GM21576 (cell line): ENCODE results near the gene UNKL.

Experiments
- ATAC-seq: cut with Tn5 transposase; IDR thresholded peaks from one replicate; pipeline ENCODE4 v1.9.1; 2021; ENCODE audit warnings: mild to moderate bottlenecking, moderate library complexity; ENCODE audit not compliant: unreplicated experiment

The UNKL gene, protein sequence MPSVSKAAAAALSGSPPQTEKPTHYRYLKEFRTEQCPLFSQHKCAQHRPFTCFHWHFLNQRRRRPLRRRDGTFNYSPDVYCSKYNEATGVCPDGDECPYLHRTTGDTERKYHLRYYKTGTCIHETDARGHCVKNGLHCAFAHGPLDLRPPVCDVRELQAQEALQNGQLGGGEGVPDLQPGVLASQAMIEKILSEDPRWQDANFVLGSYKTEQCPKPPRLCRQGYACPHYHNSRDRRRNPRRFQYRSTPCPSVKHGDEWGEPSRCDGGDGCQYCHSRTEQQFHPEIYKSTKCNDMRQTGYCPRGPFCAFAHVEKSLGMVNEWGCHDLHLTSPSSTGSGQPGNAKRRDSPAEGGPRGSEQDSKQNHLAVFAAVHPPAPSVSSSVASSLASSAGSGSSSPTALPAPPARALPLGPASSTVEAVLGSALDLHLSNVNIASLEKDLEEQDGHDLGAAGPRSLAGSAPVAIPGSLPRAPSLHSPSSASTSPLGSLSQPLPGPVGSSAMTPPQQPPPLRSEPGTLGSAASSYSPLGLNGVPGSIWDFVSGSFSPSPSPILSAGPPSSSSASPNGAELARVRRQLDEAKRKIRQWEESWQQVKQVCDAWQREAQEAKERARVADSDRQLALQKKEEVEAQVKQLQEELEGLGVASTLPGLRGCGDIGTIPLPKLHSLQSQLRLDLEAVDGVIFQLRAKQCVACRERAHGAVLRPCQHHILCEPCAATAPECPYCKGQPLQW

DNA sequence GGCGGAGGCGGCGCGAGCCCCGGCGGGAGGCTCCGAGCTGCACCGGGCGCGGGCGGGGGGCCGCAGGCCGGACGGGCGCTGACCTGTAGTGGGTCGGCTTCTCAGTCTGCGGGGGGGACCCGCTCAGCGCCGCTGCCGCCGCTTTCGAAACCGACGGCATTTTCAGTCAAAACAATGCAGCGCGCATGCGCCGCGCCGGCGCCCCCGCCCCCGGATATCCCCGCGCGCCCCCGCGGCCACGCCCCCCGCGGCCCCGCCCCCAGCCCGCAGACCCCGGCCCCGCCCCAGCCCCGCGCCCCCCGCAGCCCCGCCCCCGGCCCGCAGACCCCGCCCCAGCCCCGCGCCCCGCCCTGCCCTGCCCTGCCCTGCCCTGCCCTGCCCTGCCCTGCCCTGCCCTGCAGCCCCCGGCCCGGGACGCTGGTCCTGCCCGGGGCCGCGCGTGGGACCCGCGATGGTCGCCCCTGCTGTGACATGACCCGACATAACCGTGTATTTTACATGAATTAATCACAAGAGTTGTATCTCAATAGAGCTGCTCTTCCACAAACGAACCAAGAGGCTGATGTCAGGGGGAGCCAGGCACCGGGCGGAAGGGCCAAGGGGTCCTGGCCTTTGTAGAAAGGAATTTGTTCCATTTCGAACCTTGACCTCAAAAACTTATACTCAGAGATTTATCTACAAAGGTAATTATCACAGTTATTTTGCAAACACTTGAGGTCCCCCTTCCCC, at the start of gene UNKL:
Gene UNKL (minus strand): TSS at position 173 of the 729 bp plus-strand sequence. CDS start 13 bp downstream, at position 160.
- ATAC-seq, result peak; percentile 54

DNA sequence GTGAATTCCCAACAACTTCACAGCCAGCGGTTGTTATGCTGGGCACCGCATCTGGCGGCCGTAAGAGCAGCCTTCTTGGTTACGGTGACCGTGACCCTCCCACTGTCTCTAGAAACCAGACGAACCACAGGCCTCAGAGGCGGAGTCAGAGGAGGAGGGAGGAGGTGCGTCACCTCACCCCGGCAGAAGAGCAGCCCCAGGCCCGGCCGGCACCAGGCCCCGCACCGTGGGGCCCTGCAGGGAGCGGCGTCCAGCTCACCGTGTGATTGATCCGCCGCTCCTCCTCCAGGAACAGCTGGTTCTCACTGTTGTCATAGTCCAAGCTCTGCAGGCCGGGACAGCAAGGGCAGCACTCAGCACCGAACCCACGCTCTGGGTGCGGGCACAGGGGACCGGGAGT, 46.6 kb upstream of the UNKL start:
- ATAC-seq, result no peak

DNA sequence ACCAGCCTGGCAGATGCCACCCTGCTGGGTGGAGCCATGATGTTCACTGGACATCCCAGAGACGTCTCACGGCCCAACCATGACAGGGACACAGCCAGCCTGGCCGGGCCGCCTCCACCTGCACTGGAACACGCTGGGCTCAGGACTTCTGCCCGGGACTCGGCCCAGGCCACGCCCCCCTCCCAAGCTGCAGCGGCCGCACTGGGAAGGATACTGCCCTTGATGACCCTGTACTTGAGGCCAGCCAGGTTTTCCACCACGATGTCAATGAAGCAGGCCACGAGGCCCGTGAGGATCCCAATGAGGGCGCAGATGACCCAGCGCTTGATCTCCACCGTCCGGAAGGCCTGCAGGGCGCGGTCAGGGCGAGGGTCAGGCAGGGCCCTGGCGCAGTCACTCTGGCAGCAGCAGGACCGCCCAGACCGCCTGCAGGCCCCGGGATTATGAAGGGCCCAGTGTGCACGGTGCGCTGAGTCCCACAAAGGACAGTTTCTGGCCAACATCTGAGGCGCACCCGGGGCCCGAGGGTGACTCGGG, 46.2 kb upstream of the UNKL start:
- no peak for ATAC-seq

DNA sequence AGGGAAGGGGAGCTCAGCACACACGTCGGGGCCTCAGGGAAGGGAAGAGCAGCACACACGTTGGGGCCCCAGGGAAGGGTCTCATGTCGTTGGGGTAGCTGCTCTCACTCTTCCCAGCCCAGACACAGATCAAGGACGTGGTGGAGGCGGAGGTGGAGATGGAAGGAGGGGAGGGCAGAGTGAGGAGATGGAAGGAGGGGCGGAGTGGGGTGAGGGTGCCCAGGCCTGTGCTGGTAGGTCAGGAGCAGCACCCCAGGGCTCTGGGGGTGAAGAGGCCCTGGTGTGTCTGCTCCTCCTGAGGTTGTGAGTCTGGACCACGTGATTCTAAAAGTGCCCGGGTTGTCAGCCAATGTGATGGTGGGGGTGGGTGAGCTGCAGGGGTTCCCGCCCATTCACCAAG, 45.5 kb upstream of the UNKL start:
- no peak for ATAC-seq

DNA sequence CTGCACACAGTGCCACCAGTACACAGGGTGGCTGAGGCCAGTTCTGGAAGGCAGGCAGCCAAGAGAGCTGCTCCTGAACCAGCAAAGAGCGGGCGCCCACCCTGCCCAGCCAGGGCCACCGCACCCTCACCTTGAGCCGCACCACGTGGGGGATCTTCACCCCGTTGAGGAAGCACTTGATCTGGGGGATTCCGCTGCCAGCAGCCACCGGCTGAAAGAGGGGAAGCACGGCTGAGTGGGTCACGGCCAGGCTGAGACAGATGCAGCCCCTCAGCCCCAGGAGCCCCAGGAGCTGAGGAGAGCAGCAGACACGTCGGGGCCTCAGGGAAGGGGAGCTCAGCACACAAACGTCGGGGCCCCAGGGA, 44.5 kb upstream of the UNKL start:
- ATAC-seq, result no peak

DNA sequence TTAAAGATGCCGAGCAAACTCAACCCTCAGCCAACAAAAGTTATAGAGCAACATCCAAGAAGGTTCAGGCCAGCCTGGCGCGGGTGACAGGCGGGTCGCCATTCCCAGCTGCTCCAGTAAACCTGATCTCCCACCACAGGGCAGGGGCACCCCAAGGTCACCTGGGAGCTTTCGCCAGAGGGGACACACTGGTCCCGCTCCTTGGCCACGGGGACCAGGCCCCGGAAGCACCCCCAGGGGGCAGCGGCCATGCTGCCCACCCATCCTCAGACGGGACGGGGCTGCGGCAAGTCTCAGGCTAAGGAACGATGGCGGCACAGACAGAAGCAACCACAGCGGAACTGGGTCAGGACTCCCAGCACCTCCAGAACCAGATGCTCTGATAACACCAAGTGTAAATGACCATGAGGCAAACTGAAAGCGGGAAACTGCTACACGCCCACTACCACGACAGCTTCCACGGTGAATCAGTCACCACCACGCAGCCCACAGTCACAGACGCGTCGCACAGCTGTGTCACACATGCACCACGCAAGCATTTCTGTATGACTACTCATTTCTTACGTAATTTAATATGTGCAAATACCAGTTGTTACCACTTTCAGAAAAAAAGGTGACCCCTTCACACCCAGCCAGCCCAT, 44.0 kb upstream of the UNKL start:
- ATAC-seq, result no peak

DNA sequence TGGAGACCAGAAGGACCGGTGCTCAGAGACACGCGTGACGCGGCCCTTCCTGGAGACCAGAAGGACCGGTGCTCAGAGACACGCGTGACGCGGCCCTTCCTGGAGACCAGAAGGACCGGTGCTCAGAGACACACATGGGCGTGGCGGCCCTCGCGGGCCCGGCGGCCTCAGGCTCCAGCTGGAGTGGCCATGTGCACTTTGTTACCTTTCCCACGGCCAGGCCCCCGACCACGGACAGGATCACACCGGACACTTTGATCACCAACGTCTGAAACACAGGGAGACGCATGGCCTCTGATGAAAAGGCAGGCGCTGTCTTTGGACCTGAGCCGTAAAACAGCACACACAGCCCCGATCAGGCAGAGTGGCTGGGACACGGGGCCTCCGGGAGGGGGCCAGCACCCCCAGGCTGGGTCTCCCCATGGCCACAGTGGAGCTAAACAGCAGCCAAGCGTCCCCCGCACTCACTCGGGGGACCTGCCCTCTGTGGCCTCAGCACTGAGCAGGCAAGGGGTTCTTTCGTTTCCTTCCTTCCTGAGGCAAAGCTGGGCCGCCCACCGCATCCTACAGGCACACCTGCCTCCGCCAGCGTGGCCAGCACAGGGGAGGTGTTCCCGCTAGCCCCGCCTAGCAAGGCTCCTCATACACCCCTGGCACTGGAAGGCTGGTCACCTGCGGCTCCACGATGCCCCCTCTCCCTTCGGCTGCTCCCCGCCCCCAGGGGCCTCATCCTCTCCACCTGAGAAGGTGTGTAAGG, 43.2 kb upstream of the UNKL start:
- no peak for ATAC-seq

DNA sequence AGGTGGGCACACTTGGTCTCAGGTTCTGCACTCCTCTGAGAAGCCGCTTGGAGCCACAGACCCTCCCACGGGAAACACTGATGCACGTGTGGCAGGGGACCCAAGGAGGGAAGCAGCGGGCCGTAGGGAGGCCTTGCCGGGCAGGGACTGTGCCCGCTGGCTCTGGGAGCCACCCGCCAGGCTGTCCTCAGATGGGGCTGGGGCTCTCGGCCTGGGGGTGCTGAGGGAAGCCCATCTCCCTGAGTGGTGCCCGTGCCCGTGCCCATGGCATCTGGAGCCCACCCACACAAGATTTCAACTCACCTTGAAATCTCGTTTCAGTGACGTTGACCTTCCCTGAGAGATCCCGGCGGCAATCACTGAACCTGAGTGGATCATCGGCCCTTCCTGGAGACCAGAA, 42.4 kb upstream of the UNKL start:
- no peak for ATAC-seq

DNA sequence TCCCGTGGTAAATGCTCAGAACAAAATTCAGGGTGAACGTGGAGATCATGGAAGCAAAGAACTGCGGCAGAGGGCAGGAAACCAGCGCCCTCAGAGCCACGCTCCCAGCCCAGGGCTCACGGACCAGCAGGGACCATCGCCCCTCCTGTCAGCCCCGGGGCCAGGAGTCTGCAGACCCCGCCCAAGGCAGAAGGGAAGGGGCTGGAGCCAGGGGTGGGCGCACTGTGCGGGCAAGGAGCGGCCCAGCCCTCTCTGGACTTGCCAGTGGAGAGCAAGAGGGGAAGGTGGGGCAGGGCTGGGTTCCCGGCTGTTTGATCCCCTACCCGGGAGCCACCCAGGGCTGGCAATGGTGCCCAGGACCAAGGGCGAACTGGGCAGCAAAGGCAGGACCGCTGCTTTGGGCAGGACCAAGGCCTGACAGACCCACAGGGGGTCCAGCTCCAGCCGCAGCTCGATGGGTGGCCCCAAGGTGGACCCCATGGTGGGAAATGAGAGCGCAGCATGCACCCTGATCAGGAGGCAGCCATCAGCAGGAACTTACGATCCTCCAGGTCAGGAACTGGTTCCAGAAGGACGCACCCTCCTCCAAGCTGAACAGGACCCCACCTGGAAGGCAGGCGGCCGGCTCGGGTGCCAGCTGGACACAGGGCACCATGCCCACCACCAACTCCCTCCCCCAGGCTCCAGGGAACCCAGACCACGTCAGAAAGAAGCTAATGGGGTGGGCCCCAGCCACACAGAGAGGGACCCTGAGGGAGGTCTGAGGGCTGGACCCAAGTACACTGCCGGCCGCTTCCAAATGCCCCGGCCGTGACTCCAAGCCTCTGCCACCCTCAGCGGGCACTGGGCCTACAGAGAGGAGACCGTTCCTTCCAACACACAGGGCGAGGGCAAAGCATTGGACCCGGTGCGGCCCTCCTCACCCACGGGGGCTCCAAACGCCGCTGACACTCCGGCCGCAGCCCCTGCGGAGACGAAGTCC, 41.0 kb upstream of the UNKL start:
- no peak for ATAC-seq

DNA sequence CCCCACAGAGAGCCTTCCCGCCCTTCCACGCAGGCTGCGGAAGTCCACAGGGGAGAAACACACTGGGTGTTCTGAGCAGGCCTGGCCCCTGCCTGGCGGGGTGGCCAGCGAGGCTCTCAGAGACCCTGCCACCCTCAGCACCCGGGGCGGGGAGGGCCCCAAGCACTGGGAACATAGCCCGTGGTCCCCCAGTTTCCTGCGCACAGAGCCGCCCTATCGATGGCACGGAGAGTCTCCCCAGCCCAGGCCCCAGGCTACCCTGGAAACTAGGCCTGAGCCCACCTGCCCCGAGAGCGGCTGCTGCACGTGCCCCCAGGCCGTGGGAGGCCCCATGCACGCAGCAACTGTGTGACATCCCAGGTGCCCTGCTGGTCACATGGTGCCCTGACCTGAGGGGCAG, 40.1 kb upstream of the UNKL start:
- ATAC-seq, result no peak

DNA sequence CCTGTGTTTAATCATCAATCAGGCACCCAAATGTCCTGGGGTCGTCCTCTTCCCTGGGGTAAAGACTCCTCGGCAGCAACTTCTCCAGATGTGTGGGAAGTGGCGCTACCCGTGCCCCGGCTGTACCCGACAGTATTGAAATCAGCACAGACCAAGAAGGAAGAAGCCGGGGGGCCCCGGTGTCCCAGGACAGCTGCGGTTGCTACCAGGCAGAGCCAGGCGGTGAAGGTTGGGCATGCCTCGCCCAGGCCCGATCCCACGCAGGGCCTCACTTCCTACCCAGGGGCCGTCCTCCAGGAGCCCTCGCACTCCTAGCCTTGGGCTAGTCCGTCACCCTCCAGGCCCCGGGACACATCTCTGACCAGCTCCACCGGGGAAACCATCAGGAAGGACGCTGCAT, 38.8 kb upstream of the UNKL start:
- no peak for ATAC-seq

DNA sequence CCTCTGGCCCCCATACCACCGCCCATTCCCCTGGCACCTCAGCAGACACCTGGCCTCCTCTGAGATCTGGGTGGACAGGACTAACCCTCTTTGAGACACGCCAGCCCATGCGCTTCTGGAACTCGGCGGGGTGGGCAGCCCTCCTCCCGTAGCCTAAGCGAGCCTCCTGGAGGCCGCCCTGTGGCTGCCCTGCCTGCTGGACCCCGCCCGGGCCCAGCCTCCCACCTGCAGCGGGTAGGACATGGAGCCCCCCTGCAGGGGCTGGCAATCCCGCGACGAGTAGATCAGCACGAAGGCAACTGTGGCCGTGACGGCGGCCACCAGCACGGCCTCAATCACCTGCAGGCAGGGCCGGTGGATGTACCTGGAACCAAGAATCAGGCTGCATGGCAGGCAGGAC, 38.0 kb upstream of the UNKL start:
- no peak for ATAC-seq

DNA sequence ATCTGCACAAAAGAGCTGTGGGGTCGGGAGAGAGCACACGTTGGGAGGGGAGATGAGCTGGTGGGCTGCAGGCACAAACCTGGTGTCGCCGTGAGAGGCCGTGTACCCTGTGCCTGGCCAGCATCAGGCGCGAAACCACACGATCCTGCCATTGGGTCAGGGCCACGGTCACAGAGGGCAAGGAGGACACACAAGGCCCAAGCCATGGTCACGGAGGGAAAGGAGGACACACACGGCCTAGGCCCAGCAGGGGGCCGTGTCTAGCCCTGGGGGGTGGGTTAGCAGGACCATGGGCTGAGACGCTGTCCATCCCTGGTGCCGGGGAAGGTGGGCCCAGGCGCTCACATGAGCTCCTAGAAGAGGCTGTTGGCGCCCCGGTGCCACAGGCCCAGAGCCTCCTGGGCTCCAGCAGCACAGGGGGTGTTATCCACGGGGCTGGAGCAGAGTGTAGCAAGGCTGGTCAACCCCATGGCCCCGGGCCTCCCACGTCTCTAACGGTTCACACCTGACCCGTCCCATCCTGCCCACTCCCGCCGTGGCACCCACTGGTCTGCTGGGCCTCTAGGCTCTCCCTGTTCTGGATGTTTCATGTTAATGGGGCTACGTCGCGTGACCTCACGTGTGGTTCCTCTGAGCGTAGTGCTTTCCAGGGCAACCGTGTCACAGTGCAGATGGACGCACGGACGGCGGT, 37.3 kb upstream of the UNKL start:
- ATAC-seq, result no peak

DNA sequence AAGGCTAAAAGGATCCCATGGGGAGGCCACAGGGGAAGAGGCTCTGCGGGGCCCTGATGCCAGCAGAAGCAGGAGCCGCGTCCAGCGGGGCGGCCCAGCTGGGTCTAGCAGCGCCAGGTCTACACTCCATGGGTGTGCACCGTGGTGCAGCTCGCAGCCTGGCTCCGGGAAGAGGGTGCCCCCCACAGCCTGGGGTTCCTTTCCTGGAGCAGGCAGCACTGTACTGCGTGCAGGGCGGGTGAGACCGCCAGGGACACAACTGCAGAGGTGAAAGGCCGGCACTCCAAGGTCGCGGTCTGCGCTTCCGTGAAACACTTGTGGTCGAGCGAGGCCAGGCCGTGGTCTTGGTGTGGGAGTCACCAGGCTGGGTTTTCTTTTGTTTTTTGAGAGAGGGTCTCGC, 36.3 kb upstream of the UNKL start:
- ATAC-seq, result no peak

DNA sequence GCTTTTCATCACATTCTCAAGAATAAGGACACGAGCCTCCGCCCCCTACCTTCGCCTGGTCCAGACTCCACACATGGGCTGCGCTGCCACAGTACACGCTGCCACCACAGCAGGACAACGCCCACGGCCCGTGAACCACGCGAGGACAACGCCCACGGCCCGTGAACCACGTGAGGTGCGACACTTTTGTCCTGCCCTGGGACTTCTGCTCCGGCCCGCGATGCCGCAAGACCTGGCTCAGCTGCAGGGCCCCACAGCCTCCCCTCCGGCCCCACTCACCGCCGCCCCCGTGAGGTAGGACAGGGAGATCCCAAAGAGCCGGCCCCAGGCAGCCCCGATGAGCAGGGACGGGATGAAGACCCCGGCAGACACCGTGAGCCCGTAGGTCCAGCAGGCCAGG, 35.7 kb upstream of the UNKL start:
- no peak for ATAC-seq

DNA sequence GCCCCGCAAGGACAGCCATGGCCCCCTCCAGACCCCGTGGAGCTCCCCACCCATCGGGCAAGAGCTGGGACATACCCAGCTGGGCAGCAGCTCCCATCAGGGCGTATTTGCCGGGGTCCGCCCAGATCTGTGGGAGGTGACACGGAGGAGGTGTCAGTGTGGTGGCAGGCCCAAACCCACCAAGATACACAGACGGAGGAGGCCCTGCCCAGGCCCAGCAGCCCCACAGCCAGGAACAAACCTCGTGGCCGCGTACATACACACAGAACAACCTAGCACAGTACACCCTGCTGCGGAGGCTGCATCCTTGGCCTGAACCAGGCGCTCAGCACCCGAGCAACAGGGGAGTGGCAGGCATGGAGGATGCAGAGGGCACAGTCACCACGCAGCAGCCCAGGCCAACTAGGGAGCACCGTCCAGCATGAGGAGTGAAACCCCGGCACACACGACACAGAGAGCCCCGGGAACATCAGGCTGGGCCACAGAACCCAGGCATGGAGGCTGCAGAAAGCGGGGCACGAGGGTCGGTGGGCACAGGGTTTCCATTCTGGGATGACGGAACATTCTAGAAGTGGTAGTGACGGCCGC, 34.8 kb upstream of the UNKL start:
- ATAC-seq, result no peak

DNA sequence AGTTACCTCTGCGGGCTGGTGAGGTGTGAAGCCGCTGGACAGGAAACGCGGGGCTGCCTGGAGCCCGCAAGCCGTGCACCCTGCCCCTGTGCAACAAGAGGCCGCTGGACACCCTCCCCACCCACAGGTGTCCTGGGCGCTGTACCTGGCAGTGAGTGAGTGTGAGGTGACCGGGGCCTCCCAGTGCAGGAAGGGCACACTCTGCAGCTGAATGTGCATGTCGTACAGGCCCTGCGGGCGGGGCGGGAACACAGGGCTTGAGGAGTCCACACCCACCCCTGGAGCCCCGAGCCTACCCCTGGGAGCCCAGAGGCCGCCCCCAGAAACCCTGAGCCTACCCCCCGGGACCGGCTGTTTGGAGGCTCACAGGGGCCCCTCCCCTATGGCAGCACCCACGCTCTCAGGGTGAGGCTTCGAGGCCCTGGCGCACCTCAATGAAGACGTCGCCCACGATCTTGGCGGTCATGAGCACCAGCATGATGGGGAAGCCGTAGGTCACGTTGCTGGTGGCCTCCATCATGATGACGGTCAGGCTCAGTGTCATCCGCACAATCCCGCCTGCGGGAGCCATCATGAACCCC, 34.1 kb upstream of the UNKL start:
- ATAC-seq, result no peak

DNA sequence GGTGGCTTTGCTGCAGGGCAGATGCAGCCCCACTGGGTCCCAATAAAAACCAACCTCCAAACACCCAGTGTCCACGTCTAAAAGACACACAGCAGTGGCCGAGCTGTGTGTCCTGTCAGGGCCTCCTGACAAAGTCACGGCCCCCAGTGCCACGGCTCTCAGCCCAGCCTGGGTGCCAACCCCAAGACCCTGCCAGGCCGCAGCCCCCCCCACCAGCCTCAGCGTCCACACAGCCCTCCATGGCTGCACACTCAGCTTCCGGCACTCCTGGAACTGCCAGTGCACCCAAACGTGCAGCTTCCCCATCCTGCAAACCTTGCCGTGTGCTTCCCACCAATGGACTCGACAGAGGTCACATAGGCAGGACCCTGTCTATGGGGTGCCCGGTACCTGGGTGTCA, 33.5 kb upstream of the UNKL start:
- ATAC-seq, result no peak
